NT2/D1 (cell line): ENCODE measurements around the gene TXNDC2.

Experiments
- SUZ12 ChIP-seq: IDR thresholded peaks from 2 replicates; pipeline ENCODE4 v1.6.1; 2011; ENCODE audit not compliant: insufficient read length, insufficient read depth; ENCODE audit errors: extremely low read depth
- ZNF274 ChIP-seq: IDR thresholded peaks from 2 replicates; pipeline ENCODE4 v1.6.1; 2011; ENCODE audit warnings: mild to moderate bottlenecking, low read depth, low read length

GRCh38 chr18:9878783-9879242, 7.0 kb upstream of the TXNDC2 start:
- TF ChIP-seq ZNF274 (no peak), SUZ12 (no peak)
